Stimulated activated naive B cell treated with anti-CD40 and anti-IgM and Interleukin-4, amounts not matched to agents 10 μg/mL and 1 μg/mL and 100 μg/mL, for 72 hours (primary cell): ENCODE measurements around the gene RAB6D.
"Not testable (repeated sequence)": the region's sequence is repeated elsewhere in the genome, so short reads cannot be mapped to it uniquely, and the experiment has no call there.

Experiments used
- ATAC-seq, 2 donors: fragments of 150-1000 bp; cut with Tn5 transposase; replicated peaks; 2 replicates each; pipeline ENCODE4 v1.10.0; 2021; ENCODE audit warnings: moderate library complexity in 1 of 2
- DNase-seq: peaks from one replicate; pipeline ENCODE4 v3.0.0; 2021
- H3K27ac Mint-ChIP-seq: one replicate; pipeline ENCODE4 v1.8.0; 2022; ENCODE audit warnings: mild to moderate bottlenecking, mixed read lengths
- H3K27me3 Mint-ChIP-seq, 2 donors: one replicate each; pipeline ENCODE4 v1.8.0; 2022; ENCODE audit warnings: mixed read lengths in 2 of 2
- H3K36me3 Mint-ChIP-seq, 2 donors: one replicate each; pipeline ENCODE4 v1.8.0; 2022; ENCODE audit warnings: mixed read lengths in 2 of 2, mild to moderate bottlenecking in 1 of 2
- H3K4me1 Mint-ChIP-seq, 2 donors: one replicate each; pipeline ENCODE4 v1.8.0; 2022; ENCODE audit warnings: mixed read lengths in 2 of 2, mild to moderate bottlenecking in 1 of 2
- H3K4me3 Mint-ChIP-seq, 2 donors: one replicate each; pipeline ENCODE4 v1.8.0; 2022; ENCODE audit warnings: mild to moderate bottlenecking in 2 of 2, mixed read lengths in 2 of 2, moderate library complexity in 1 of 2
- H3K9me3 Mint-ChIP-seq, 2 donors: one replicate each; pipeline ENCODE4 v1.8.0; 2022; ENCODE audit warnings: mixed read lengths in 2 of 2, mild to moderate bottlenecking in 1 of 2

RAB6D gene

DNA sequence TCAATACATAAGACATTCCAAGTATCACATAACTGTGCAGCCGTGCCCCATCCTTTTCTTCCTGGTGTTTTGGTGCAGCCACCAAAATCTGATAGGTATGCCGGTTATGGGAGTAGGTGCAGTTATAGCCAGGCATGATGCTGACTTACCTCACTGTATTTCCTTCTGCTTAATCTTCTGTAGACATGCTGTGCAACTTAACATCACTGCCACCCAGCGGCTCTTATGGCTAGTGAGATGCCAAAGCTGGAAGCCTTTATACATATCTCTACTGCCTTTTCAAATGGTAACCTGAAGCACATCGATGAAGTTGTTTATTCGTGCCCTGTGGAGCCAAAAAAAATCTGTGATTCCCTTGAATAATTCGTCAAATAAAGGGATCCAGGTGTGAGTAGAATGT, 28.6 kb downstream of the RAB6D start:
- not testable (repeated sequence) for ATAC-seq, H3K4me1 Mint-ChIP-seq, H3K4me3 Mint-ChIP-seq, H3K36me3 Mint-ChIP-seq, H3K27ac Mint-ChIP-seq, H3K9me3 Mint-ChIP-seq
- peak; percentile 4 for DNase-seq
- H3K27me3 Mint-ChIP-seq = peaks cover 22 to 23% of the 10 kb centered on the region in 2 donors

DNA sequence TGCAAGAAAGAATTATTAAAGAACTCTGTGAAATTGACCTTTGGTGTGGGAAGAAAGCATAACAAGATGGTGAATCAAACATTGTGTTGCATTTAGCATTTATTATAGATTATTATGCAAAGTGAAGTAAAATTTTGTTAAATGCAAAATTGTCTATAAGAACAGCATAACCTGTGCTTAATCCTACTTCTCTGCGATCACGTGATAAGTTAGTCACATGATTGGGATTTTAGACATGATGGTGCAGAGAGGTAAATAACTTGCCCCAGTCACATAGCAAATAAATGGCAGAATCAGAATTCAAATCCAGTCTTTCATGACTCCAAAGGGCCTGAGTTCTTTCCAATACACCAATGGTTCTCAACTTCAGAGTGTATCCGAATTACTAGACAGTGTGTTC, 31.3 kb downstream of the RAB6D start:
- H3K4me1 Mint-ChIP-seq, H3K9me3 Mint-ChIP-seq, ATAC-seq, H3K36me3 Mint-ChIP-seq, DNase-seq, H3K4me3 Mint-ChIP-seq, H3K27ac Mint-ChIP-seq: not testable (repeated sequence)
- H3K27me3 Mint-ChIP-seq = peaks cover 20 to 24% of the 10 kb centered on the region in 2 donors

DNA sequence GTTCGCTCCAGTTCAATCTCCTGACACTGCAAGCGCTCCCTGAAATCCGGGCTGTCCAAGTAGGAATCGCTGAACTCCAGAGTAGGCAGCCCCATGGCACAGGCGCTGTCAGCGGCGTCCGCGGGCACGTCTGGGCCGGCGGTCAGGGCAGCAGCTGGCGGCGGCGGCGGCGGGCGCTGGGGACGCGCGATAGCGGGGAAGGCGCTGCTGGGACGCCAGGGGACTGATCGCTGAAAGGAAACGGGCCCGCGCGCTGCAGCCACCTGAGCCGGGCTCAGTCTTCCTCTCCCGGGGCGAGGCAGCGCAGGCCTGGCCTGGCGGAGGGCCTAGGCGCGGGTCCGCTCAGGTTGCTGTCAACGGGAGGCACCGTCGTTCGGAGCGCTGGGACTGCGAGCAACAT, 33.0 kb downstream of the RAB6D start:
- not testable (repeated sequence) for H3K9me3 Mint-ChIP-seq, H3K36me3 Mint-ChIP-seq, H3K27ac Mint-ChIP-seq, H3K4me3 Mint-ChIP-seq, H3K4me1 Mint-ChIP-seq, DNase-seq
- peaks cover 20 to 24% of the 10 kb centered on the region in 2 donors for H3K27me3 Mint-ChIP-seq
- peak; percentile 27 to 33 for ATAC-seq

DNA sequence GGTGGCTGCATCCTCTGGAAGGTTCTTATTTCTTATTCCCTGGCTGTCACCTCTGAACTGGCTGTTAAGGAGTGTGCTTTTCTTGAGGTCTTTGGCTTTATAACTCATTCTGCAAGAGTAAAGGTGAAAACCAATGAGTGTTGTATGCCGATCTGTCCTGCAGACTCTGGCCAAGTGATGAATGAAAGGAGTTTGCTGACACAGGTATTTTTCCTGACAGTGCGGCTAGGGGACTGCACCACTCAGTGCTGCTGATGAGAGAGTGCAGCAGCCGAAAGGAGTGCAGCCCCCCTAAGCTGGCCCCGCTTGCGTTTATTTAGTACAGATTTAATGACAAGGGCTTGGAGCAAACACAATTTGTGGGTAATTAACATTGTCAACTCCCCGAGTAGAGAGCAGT, 41.8 kb downstream of the RAB6D start:
- ATAC-seq = no peak

DNA sequence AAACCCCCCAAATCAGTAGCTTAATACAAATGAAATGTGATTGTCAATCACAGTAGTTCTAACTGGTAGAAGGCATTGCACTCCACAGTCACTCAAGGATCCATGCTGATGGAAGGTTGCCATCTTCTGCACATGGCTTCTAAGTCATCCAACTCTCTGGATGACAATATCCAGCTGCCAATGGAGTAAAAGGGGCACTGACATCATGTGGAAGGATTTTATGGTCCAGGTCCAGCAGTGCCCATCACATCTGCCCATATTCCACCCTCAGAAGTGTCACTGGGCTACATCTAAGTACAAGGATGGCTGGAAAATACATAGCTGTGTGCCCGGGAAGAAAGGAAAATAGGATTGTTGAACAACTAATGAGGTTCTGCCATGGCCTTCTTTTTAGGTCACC, 42.6 kb downstream of the RAB6D start:
- H3K27me3 Mint-ChIP-seq, H3K9me3 Mint-ChIP-seq, H3K4me3 Mint-ChIP-seq, ATAC-seq, DNase-seq, H3K27ac Mint-ChIP-seq, H3K36me3 Mint-ChIP-seq, H3K4me1 Mint-ChIP-seq: not testable (repeated sequence)

More for the DNA sequence above, 41.8 kb downstream of the RAB6D start:
- Mint-ChIP-seq H3K9me3 (peaks cover 4 to 8% of the 10 kb centered on the region in 2 donors), H3K27me3 (peaks cover 0 to 4% of the 10 kb centered on the region in 2 donors), H3K4me1 (no peaks in the 10 kb centered on the region), H3K4me3 (no peak overlapping the region), H3K27ac (no peak overlapping the region), H3K36me3 (no peaks in the 10 kb centered on the region)
- no peak for DNase-seq

DNA sequence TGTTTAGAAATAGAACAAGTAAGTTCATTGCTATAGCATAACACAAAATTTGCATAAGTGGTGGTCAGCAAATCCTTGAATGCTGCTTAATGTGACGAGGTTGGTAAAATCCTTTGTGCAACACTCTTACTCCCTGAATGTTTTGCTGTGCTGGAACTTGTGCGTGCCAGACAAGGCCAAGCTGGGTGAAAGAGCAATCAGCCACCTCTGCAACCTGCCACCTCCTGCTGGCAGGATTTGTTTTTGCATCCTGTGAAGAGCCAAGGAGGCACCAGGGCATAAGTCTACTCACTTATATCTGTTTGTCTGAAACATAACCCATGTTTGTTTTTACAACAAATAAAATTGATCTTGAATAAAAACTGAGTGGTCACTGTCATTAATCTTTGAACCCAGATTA, 53.0 kb downstream of the RAB6D start:
- not testable (repeated sequence) for H3K4me3 Mint-ChIP-seq, H3K36me3 Mint-ChIP-seq

More for the DNA sequence above, 53.0 kb downstream of the RAB6D start:
- H3K4me1 Mint-ChIP-seq, ATAC-seq, H3K27ac Mint-ChIP-seq, H3K9me3 Mint-ChIP-seq, DNase-seq: not testable (repeated sequence)
- peaks cover 10 to 16% of the 10 kb centered on the region in 2 donors for H3K27me3 Mint-ChIP-seq
